Measurements from ENCODE around the gene CCNYL1.
"Not testable (repeated sequence)": the region's sequence is repeated elsewhere in the genome, so short reads cannot be mapped to it uniquely, and the experiment has no call there.

CCNYL1 gene

GRCh38 chr2:207696911-207697310 is 14.5 kb upstream of the CCNYL1 start:
- in situ Hi-C loops (cut with HindIII; ENCODE audit: low sequenced_read_pairs) = not testable (repeated sequence)

GRCh38 chr2:207697411-207697810 is 14.0 kb upstream of the CCNYL1 start:
- in situ Hi-C loops (cut with HindIII; ENCODE audit: low sequenced_read_pairs) = no loop called here

- in situ Hi-C loops (cut with HindIII; ENCODE audit: low sequenced_read_pairs) = no loop called here
These were observed 13.1 kb upstream of the CCNYL1 start for GRCh38 chr2:207698301-207698700.

- in situ Hi-C loops (cut with HindIII; ENCODE audit: low sequenced_read_pairs) = no loop called here
These were observed 7.4 kb upstream of the CCNYL1 start for GRCh38 chr2:207704078-207704477.

- in situ Hi-C loops (cut with HindIII; ENCODE audit: low sequenced_read_pairs) = no loop called here
These were observed 6.8 kb upstream of the CCNYL1 start for GRCh38 chr2:207704671-207705070.

- in situ Hi-C loops (cut with HindIII; ENCODE audit: low sequenced_read_pairs) = no loop called here
These were observed 4.2 kb upstream of the CCNYL1 start for GRCh38 chr2:207706936-207707860.

- in situ Hi-C loops (cut with HindIII; ENCODE audit: low sequenced_read_pairs) = no loop called here
These were observed 500 bp downstream of the CCNYL1 start for GRCh38 chr2:207711750-207712530.

GRCh38 chr2:207716056-207716455 is 4.6 kb downstream of the CCNYL1 start:
- in situ Hi-C loops (cut with HindIII; ENCODE audit: low sequenced_read_pairs) = no loop called here

- in situ Hi-C loops (cut with HindIII; ENCODE audit: low sequenced_read_pairs) = no loop called here
These were observed 7.1 kb downstream of the CCNYL1 start for GRCh38 chr2:207718521-207718920.

- in situ Hi-C loops (cut with HindIII; ENCODE audit: low sequenced_read_pairs) = no loop called here
These were observed 7.6 kb downstream of the CCNYL1 start for GRCh38 chr2:207719008-207719407.

- in situ Hi-C loops (cut with HindIII; ENCODE audit: low sequenced_read_pairs) = not testable (repeated sequence)
These were observed 8.2 kb downstream of the CCNYL1 start for GRCh38 chr2:207719655-207720054.

GRCh38 chr2:207720517-207721187 is 9.2 kb downstream of the CCNYL1 start:
- in situ Hi-C loops (cut with HindIII; ENCODE audit: low sequenced_read_pairs) = no loop called here

GRCh38 chr2:207722773-207723424 is 11.5 kb downstream of the CCNYL1 start:
- in situ Hi-C loops (cut with HindIII; ENCODE audit: low sequenced_read_pairs) = no loop called here

GRCh38 chr2:207723425-207723787 is 12.0 kb downstream of the CCNYL1 start:
- in situ Hi-C loops (cut with HindIII; ENCODE audit: low sequenced_read_pairs) = not testable (repeated sequence)

- in situ Hi-C loops (cut with HindIII; ENCODE audit: low sequenced_read_pairs) = no loop called here
These were observed 12.7 kb downstream of the CCNYL1 start for GRCh38 chr2:207724113-207724512.

GRCh38 chr2:207725873-207726578 is 14.6 kb downstream of the CCNYL1 start:
- in situ Hi-C loops (cut with HindIII; ENCODE audit: low sequenced_read_pairs) = no loop called here

GRCh38 chr2:207727261-207727660 is 15.8 kb downstream of the CCNYL1 start:
- in situ Hi-C loops (cut with HindIII; ENCODE audit: low sequenced_read_pairs) = no loop called here

GRCh38 chr2:207729465-207729998 is 18.1 kb downstream of the CCNYL1 start:
- in situ Hi-C loops (cut with HindIII; ENCODE audit: low sequenced_read_pairs) = no loop called here

- in situ Hi-C loops (cut with HindIII; ENCODE audit: low sequenced_read_pairs) = no loop called here
These were observed 19.7 kb downstream of the CCNYL1 start for GRCh38 chr2:207731138-207731537.
